Left forelimb (tissue), 1 donor: Measurements from ENCODE around the gene INPP5F.
"Not testable (repeated sequence)": the region's sequence is repeated elsewhere in the genome, so short reads cannot be mapped to it uniquely, and the experiment has no call there.

ENCODE experiments used
- DNase-seq: peaks from one replicate; pipeline ENCODE4 v3.0.0-alpha.2; 2018; ENCODE audit warnings: low spot score

INPP5F gene

GRCh38 chr10:119777686-119778085, 51.8 kb downstream of the INPP5F start:
- DNase-seq: no peak

GRCh38 chr10:119778776-119779445, 53.1 kb downstream of the INPP5F start:
- no peak for DNase-seq

- no peak for DNase-seq
Observed at GRCh38 chr10:119780879-119781480, 55.1 kb downstream of the INPP5F start.

GRCh38 chr10:119781498-119781897, 55.6 kb downstream of the INPP5F start:
- no peak for DNase-seq

- DNase-seq: no peak
Observed at GRCh38 chr10:119782981-119783664, 57.3 kb downstream of the INPP5F start.

- DNase-seq: no peak
Observed at GRCh38 chr10:119783665-119784027, 57.8 kb downstream of the INPP5F start.

- DNase-seq: no peak
Observed at GRCh38 chr10:119784340-119785067, 58.7 kb downstream of the INPP5F start.

- no peak for DNase-seq
Observed at GRCh38 chr10:119786117-119786769, 60.4 kb downstream of the INPP5F start.

- not testable (repeated sequence) for DNase-seq
Observed at GRCh38 chr10:119795101-119795500, 69.3 kb downstream of the INPP5F start.

GRCh38 chr10:119796039-119796438, 70.2 kb downstream of the INPP5F start:
- no peak for DNase-seq

- DNase-seq: no peak
Observed at GRCh38 chr10:119801176-119801575, 75.3 kb downstream of the INPP5F start.

- no peak for DNase-seq
Observed at GRCh38 chr10:119801998-119802538, 76.2 kb downstream of the INPP5F start.

GRCh38 chr10:119803264-119803663, 77.4 kb downstream of the INPP5F start:
- DNase-seq: no peak

- no peak for DNase-seq
Observed at GRCh38 chr10:119805702-119806230, 79.9 kb downstream of the INPP5F start.

GRCh38 chr10:119806334-119807130, 80.7 kb downstream of the INPP5F start:
- no peak for DNase-seq

- DNase-seq: no peak
Observed at GRCh38 chr10:119807960-119808697, 82.3 kb downstream of the INPP5F start.

GRCh38 chr10:119811122-119811521, 85.3 kb downstream of the INPP5F start:
- no peak for DNase-seq

GRCh38 chr10:119812684-119813083, 86.8 kb downstream of the INPP5F start:
- no peak for DNase-seq

- DNase-seq: no peak
Observed at GRCh38 chr10:119815671-119816070, 89.8 kb downstream of the INPP5F start.
